AG09309 (cell line): ENCODE data around the gene ESYT1.
A peak's percentile ranks its signal among the peaks of the same experiment; 100 is the strongest.

Experiments
- DNase-seq: peaks from one replicate; pipeline ENCODE4 v3.0.0-alpha.2; 2010; ENCODE audit warnings: low read depth
- H3K4me3 ChIP-seq: 2 replicates; pipeline ENCODE4 v1.5.1; 2011; ENCODE audit warnings: mild to moderate bottlenecking, low read depth, low read length, moderate library complexity; ENCODE audit not compliant: control insufficient read depth
- TF ChIP-seq, protein P1 (sequence below): IDR thresholded peaks from 2 replicates; pipeline ENCODE4 v1.5.1; 2011; ENCODE audit warnings: mild to moderate bottlenecking, low read depth, low read length, inconsistent platforms; ENCODE audit not compliant: insufficient read depth, control insufficient read depth; ENCODE audit errors: missing control alignments

Gene ESYT1

GRCh38 chr12:56103823-56104108, 24.3 kb upstream of the ESYT1 start:
- H3K4me3 ChIP-seq, result peak overlapping the region; percentile 95
- DNase-seq, result no peak
- TF ChIP-seq, protein P1, sequence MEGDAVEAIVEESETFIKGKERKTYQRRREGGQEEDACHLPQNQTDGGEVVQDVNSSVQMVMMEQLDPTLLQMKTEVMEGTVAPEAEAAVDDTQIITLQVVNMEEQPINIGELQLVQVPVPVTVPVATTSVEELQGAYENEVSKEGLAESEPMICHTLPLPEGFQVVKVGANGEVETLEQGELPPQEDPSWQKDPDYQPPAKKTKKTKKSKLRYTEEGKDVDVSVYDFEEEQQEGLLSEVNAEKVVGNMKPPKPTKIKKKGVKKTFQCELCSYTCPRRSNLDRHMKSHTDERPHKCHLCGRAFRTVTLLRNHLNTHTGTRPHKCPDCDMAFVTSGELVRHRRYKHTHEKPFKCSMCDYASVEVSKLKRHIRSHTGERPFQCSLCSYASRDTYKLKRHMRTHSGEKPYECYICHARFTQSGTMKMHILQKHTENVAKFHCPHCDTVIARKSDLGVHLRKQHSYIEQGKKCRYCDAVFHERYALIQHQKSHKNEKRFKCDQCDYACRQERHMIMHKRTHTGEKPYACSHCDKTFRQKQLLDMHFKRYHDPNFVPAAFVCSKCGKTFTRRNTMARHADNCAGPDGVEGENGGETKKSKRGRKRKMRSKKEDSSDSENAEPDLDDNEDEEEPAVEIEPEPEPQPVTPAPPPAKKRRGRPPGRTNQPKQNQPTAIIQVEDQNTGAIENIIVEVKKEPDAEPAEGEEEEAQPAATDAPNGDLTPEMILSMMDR, result no peak

- H3K4me3 ChIP-seq, result peak within 1 kb of the TSS; percentile 95
- DNase-seq, result peak; percentile 90
- TF ChIP-seq, protein P1, result no peak
Observed at GRCh38 chr12:56104109-56104814, 23.8 kb upstream of the ESYT1 start, which contains the start of gene PA2G4. Gene PA2G4 (plus strand): TSS chr12:56104559. CDS start chr12:56104738, 179 bp downstream.

DNA sequence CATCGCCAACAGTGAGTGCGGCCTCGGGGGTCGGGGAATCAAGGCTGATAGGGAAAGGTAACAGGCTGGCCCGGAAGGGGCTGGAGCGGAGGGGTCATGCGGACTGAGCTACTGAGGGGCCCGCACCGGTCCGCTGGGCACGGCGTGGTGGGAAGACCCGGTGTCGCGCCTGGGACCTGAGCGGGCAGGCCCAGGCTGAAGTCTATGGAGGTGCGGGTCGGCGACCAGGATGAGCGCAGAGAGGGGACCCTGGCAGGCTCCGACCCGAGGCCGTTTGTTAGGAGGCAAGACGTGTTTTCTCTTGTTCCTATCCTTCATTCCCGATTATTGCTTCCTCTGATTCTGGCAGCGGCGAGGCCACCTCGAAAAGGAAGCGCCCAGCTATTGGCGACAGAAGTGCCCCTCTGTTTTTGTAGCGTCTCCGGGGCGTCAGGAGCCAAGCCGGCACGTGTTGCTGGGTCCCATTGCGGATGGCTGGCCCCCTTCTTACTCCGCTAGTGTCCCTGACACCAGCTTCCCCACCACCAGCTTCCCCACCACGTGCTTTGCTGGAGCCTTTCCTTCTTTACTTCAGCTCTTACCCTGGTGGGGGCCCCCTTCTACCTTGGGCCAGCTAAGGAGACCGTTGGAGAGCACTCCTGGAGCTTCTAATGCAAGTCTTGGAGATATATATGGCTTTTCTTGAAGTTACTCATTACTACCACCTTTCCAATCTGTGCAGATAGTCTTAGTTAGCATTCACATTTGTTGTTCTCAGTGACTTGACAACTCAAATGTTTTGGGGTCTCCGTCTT, 23.1 kb upstream of the ESYT1 start:
- no peak for DNase-seq
- H3K4me3 ChIP-seq, result peak overlapping the region; percentile 95
- TF ChIP-seq, protein P1, result no peak

DNA sequence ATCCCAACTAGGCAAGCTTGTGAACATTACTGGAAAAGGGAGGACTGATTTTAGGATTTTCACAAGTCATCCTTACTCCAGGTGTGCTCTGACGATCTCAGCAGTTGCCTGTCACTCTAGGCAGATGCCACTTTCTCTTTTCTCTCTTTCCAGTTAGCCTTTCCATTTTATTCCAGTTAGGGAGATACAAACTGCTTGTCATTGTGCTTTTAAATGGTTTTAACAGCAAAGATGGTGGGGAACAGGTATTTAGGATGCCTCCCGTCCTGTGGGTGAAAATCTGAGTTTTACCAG, 22.5 kb upstream of the ESYT1 start:
- TF ChIP-seq, protein P1, result no peak
- DNase-seq, result no peak
- peak overlapping the region; percentile 95 for H3K4me3 ChIP-seq

DNA sequence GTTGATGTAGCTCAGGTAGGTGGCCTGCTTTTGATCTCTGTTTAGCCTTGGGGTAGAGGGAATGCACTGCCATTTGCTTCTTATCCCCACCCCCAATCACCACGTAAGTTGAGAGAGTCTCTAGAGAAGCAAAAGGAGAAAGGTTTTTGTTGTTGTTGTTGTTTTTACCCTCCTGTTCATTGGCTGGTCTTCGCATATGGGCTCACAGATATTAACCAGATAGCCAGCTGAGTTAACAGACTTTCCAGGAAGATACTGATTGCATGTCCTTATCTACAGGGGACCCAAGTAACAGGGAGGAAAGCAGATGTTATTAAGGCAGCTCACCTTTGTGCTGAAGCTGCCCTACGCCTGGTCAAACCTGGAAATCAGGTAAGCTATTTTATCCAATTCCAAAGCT, 20.8 kb upstream of the ESYT1 start:
- no peak for DNase-seq
- TF ChIP-seq, protein P1, result no peak
- H3K4me3 ChIP-seq, result no peak overlapping the region

DNA sequence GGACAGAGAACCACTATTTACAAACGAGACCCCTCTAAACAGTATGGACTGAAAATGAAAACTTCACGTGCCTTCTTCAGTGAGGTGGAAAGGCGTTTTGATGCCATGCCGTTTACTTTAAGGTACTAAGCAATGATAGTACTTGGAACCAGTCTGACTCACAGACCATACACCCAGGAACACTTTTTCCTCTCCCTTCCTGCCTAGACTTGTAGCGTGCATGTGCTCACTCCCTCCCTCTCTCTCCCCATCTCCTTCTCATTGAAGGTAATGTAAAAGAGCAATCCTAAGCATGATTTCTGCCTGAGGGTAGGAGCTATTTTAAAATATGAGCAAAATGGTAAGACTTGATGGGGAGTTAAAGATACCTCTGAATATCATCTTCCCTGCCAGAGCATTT, 17.5 kb upstream of the ESYT1 start:
- no peak for DNase-seq
- TF ChIP-seq, protein P1, result no peak

More for the DNA sequence above, 17.5 kb upstream of the ESYT1 start:
- no peak overlapping the region for H3K4me3 ChIP-seq
